Activated CD4-positive, alpha-beta T cell treated with anti-CD3 and anti-CD28 coated beads, Interleukin-2, amount 50 U/mL, for 4 hours (primary cell): ENCODE measurements around the gene NOL4L.

Source experiments
- DNase-seq, 2 experiments: peaks; one replicate each; pipeline ENCODE4 v3.0.0-alpha.2; 2020

NOL4L gene

GRCh38 chr20:32521780-32522525 is 63.2 kb downstream of the NOL4L start:
- peak; percentile 60 to 64 for DNase-seq

DNA sequence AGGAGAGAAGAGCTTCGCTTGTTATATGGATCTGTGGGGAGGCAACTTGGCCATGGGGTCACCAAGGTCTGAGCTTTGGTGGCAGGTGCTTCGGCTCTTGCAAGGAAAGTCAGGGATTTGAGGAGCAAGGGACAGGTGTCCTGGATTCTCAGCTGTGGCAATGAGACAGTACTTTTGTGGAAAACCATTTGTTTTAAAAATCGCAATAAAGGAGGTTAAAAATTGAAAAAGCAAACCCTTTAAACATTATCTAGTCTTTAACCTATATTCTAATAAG is 64.3 kb downstream of the NOL4L start:
- no peak for DNase-seq

- no peak for DNase-seq
These were observed 65.8 kb downstream of the NOL4L start for GRCh38 chr20:32519381-32519730.

- no peak for DNase-seq
These were observed 66.3 kb downstream of the NOL4L start for GRCh38 chr20:32518593-32519380.

DNA sequence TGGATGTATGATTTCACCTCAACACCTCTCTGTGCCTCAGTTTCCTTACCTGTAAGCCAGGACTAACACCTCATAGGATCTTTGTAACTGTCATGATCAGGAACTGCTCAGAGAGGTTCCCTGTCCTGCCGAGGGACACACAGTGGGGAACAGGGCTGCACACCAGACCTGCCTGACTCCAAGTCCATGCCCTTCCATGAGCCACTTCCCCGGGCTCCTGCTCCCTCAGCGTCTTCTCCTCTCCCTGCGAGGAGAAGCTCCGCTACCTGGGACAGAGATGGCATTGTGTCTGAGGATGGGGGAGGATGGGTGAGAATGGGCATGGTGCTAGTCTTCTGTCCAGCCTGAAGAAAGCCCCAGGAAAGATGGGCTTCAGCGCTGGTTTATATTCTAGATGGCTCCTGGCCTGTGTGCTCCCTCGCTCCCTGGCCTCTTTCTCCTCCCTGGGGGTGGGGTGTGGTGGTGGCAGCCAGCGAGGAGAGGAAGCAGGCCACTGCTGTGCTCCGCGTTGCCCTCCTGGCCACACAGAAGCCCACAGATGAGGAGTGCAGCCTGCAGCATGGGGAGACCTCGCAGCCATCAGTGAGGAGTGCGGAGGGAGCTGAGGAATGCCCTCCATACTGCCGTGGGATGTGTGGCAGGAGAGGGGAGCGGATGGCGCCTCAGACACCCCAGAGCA is 67.1 kb downstream of the NOL4L start:
- DNase-seq = no peak

DNA sequence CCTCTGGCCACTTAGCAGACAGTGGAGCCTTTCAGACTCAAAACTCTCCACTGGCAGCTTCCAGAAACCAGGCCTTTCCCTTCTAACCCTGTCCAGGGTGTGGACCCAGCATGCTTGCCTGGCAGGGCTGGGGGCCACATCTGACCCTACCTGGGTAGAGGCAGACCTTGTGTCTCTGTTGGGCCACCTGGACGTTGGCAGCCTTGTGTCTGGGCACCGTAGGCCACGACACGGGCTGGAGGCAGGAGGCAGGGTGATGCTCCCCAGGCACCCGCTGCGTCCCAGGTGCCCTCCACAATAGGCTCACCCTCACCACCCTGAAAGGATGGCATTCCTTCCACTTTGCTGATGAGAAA is 67.6 kb downstream of the NOL4L start:
- no peak for DNase-seq

GRCh38 chr20:32516583-32517517 is 68.3 kb downstream of the NOL4L start:
- DNase-seq = no peak

GRCh38 chr20:32515631-32516101 is 69.5 kb downstream of the NOL4L start:
- DNase-seq = no peak

- no peak for DNase-seq
These were observed 70.4 kb downstream of the NOL4L start for GRCh38 chr20:32514760-32515159.

DNA sequence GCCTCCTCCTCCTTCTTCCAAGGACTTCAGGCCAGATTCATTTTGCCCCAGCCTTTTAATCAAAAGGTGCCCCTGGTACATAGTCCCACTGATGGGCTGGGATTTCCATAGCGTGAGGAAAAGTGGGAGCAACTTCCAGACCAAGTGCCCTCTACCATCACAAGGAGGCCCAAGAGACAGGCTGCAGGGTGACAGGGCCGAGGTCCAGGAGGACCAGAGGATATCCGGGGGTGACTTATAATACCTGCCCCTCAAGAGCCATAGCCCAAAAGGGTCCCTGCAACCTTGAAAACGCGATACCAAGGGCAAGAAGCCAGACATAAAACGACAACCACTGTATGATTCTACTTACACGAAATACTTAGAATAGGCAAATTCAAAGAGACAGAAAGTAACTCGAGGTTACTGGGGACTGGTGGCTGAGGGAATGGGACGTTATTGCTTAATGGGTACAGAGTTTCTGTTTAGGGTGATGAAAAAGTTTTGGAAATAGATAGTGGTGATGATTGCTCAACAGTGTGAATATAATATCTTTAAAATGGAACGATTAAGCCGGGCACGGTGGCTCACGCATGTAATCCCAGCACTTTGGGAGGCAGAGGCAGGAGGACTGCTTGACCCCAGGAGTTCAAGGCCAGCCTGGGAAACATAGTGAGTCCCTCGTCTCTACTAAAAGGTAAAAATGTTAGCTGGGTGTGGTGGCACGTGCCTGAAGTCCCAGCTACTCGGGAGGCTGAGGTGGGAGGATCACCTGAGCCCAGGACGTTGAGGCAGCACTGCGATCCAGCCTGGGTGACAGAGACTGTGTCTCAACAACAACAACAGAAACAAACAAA is 71.9 kb downstream of the NOL4L start:
- DNase-seq = no peak

GRCh38 chr20:32512047-32512385 is 73.1 kb downstream of the NOL4L start:
- DNase-seq = no peak

DNA sequence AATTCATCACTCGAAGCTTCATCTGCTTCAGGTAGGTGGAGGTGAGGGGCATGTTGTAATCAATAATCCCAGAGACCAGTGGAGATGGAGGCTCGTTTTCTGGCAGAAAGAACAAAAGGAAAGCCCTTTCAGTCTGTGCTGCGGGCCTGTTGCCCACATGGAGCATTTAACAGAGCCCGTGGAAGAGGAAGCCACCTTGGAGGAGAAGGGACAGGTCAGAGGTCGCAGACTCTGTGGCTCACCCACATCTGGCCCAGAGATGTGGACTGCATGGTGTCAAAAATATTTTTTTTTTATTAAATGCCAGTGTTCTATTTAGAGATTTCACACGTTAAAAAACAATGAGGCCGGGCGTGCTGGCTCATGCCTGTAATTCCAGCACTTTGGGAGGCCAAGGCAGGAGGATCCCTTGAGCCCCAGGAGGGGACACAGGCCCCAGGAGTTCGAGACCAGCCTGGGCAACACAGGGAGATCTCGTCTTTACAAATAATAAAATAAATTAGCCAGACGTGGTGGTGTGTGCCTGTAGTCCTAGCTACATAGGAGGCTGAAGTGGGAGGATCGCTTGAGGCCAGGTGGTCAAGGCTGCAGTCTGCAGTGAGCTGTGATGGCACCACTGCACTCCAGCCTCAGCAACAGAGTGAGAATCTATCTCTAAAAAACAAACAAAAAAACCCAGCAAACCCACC is 73.6 kb downstream of the NOL4L start:
- DNase-seq = no peak

GRCh38 chr20:32510601-32511357 is 74.4 kb downstream of the NOL4L start:
- no peak for DNase-seq

DNA sequence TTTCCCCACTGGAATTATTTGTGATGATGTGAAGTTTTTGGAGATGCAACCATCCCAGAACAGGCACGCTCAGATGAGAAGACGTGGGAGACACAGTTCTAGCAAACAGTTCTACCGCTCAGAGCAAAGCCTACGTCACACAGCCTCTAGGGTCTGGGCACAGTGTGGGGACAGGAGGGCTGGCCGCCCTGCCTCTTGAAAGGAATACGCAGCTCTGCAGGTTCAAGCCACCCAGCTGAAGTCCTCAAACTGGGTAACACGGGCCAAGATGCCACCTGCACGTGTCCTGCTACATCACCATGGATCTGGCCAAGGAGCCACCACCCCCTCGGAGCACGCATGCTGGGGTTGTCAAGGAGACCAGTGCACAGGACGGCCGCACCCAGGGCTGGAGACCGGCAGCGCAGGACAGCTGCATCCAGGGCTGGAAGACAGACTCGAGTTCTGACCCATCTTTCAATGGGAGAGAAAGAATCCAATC is 75.0 kb downstream of the NOL4L start:
- DNase-seq = no peak

- peak; percentile 26 to 28 for DNase-seq
These were observed 75.5 kb downstream of the NOL4L start for GRCh38 chr20:32509639-32510066.

GRCh38 chr20:32508775-32509119 is 76.4 kb downstream of the NOL4L start:
- DNase-seq = no peak

DNA sequence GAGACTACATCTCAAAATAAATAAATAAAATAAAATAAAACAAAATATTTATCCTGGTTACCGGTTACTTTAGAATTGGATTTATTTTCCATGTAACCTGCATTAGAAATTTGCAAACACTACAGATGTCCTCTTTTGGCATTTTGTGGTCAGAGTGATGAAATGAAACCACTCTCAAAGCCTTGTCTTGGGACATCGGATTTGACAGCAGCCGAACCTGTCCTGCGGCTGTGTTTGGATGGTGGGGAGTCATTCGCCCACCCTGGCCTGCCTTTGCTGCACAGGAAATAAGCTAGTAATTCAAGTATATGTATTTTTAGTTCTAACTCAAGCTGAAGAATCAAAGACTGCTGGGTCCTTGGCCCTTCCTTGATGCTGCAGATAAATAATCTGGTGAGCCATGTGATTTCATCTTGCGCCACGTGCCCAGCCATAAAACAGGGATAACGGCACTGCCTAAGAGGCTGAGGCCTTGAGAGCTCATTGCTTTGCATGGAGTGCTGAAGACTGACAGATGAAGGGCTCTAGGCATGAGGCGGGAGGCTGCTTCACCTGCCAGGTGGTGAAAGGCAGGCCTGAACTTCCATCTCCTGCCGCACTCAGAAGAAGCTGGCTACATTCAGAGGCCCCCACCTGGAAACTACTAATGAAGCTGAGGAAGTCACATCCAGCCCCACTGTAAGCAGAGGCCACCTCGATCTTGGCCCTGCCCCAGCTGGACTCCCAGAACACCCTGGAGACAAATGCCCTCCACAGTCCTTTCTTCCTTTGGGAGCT is 76.9 kb downstream of the NOL4L start:
- no peak for DNase-seq

DNA sequence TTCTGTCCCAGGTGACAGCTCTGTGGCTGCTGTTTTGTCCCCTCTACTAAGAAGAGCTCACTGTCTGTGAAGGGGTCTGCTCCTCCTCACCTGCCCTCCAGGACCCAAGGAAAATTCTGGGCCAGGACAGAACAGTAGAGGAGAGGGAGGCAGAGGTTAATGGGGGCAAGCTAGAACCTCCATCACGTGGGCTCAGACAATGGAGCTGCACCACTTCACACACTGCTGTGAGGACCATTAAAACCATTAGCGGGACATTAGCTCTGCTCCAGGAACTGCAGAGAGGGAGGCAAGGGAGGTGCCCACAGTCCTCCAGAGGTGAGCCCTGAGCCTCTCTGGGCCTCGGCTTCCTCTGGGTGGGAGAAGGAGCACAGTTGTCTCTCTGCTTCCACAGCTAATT is 78.4 kb downstream of the NOL4L start:
- DNase-seq = no peak

DNA sequence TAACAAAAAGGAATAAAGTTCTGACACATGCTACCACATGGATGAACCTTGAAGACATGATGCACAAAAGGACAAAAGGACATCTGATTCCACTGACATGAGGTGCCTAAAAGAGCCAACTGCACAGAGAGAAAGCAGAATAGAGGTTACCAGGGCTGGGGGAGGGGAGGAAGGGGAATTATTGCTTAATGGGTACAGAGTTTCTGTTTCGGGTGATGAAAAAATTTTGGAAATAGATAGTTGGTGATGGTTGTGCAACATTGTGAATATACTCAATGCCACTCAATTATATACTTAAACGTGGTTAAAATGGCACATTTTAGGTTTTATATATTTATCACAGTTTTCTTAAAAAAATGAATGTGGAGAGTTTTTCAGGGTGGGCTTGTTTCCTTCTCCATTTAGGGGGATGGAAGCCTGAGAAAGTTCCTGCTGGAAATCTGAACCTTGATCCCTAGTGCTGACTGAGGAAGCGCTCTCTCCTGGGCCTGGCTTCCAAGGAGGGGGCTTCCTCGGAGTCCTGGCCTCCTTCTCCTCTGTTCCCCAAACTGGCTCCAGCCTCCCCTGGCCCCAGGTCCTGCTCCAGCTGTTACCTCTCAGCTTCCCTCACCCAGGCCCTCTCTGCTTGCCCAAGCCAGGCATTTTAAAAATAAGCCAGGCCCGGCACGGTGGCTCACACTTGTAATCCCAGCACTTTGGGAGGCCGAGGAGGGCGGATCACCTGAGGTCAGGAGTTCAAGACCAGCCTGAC is 79.2 kb downstream of the NOL4L start:
- no peak for DNase-seq
